CD4-positive, alpha-beta T cell treated with Interferon alpha-2 for 1 hour (primary cell): Measurements from ENCODE around the gene PTCH2.
"Not testable (repeated sequence)": the region's sequence is repeated elsewhere in the genome, so short reads cannot be mapped to it uniquely, and the experiment has no call there.

Experiments used
- DNase-seq, 2 donors: peaks; one replicate each; pipeline ENCODE4 v3.0.0-alpha.2; 2020 to 2022

The PTCH2 gene

DNA sequence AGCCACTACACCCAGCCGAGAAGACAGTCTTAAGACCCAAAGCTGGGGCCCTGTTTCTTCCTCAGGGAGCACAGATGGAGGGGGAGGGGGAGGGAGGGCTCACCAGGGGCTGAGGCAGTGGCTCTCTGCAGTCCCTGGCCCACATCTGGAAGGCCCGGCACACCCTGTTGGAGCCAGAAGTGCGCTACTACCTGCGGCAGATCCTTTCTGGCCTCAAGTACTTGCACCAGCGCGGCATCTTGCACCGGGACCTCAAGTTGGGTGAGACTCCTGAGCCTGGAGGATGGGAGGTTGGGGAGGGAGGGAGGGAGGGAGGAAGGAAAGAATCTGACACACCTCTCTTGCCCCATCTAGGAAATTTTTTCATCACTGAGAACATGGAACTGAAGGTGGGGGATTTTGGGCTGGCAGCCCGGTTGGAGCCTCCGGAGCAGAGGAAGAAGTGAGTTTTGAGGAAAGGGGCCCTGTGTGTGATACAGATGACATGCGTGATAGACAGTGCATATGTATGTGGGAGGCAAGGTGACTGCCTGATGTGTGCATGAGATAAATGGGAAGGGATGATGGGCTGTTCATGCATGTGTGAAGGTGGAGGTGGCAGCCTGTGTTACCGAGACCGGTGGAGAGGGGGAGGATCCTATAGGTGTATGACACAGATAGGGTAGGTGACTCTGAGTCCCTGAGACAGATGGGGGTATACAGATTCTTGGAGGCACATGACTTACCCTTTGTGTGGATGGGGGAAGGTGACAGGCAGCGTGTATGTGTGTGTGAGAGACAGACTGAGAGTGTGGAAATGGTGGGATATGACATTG, 41.4 kb downstream of the PTCH2 start:
- peak in 1 of 2 donors; percentile 59 for DNase-seq

DNA sequence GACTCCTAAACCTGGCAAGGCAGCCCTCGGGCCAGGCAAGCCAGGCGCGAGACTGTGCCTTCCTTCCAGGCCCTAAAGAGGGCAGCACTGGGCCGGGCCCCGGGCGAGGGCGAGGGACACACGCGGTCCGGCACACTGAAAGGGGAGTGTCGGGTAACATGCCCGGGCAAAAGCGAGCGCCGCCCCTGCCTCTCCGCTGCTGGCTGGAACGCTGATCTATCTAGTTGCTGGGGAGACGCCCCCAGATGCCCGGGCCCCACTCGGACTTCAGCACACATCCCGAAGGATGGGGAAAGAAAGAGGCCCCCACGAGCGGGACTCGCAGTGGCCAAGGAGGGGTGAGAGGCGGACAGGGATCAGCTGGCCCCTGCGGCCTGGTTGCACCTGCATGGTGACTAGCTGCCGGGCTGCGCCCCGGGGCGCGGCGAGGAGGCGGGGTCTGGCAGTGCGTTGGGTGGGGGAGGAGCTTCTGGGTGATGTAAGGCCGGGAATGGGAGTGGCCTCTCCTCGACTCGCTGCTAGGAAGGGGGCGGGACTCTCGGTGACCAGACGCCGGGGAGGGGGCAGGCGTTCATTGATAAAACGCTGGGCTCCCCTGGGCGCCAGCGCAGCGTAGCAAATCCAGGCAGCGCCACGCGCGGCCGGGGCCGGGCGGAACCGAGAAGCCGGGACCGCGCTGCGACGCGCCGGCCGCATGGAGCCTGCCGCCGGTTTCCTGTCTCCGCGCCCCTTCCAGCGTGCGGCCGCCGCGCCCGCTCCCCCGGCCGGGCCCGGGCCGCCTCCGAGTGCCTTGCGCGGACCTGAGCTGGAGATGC, 43.1 kb downstream of the PTCH2 start, which contains the start of gene PLK3:
TSS of gene PLK3 (plus strand) at position 608 of the 815 bp plus-strand sequence. CDS start at position 695, 87 bp downstream.
- peak; percentile 99 for DNase-seq

DNA sequence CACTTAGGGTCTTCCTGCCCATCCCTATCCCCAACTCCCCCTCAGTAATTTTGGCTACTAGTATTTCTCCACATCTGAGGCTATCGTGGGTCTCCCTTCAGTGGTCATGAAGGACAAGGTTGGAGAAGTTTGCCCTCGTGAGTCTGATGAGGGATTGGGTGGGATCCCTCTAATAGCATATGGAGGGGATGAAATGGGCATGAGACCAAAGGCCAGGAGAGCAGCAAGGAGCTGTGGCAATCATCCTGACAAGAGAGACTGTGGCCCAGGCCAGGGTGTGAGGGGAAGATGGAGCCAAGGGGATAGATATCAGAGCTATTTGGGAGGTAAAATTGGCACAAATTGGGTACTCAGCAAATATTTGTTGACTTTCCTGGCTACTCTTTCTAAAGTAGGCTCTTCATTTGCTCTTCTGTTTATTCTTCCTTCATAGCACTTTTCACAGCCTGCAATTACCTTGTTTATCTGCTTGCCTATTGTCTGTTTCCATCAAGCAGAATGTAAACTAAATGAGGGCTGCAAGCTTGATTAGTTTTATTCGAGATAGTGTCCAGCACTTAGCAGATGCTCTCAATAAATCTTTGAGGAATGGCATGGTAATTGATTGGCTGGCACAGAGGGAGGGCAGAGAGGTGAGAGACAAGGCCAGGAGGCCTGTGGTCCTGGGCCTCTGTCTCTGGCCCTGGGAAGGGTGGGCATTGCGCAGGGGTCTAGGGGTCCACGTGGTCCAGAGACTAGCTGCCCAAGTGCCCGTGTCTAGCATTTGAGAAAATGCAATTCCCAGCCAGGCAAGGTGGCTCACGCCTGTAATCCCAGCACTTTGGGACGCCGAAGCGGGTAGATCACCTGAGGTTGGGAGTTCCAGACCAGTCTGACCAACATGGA, 44.3 kb downstream of the PTCH2 start:
- no peak for DNase-seq

DNA sequence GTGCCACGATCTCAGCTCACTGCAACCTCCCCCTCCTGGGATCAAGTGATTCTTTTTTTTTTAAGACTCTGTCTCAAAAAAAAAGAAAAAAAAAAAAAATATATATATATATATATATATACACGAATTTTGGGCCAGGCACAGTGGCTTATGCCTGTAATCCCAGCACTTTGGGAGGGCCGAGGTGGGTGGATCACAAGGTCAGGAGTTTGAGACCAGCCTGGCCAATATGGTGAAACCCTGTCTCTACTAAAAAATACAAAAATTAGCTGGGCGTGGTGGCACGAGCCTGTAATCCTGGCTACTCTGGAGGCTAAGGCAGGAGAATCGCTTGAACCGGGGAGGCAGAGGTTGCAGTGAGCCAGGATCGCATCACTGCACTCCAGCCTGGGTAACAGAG, 45.2 kb downstream of the PTCH2 start:
- not testable (repeated sequence) for DNase-seq

DNA sequence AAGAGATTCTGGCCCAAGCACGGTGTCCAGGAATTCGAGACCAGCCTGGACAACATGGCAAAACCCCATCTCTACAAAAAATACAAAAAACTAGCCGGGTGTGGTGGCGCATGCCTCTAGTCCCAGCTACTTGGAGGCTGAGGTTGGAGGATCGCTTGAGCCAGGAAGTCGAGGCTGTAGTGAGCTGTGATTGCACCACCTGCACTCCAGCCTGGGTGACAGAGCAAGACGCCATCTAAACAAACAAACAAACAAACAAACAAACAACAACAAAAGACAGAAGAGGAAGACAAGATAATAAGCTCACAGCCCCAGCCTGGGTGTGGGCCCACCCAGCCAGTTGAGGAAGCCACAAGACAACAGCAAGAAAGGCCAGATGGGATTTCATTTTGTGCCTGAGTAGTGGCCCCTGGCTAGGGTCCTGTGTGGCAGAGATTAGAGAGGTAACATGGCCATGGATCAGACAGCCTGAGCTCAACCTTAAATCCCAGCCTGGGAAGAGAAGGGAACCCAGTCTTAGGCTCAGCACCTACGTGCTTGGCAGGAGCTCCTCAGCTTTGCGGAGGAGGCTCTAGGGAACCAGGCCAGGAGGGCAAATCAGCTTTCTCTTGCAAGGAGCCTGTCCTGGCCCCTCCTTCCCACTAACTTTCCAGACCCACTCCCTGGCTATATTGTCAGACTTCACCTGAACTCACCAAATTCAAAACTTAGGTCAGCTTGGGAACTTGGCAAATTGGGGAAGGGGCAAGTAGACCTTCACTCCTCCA, 50.1 kb downstream of the PTCH2 start:
- no peak for DNase-seq

DNA sequence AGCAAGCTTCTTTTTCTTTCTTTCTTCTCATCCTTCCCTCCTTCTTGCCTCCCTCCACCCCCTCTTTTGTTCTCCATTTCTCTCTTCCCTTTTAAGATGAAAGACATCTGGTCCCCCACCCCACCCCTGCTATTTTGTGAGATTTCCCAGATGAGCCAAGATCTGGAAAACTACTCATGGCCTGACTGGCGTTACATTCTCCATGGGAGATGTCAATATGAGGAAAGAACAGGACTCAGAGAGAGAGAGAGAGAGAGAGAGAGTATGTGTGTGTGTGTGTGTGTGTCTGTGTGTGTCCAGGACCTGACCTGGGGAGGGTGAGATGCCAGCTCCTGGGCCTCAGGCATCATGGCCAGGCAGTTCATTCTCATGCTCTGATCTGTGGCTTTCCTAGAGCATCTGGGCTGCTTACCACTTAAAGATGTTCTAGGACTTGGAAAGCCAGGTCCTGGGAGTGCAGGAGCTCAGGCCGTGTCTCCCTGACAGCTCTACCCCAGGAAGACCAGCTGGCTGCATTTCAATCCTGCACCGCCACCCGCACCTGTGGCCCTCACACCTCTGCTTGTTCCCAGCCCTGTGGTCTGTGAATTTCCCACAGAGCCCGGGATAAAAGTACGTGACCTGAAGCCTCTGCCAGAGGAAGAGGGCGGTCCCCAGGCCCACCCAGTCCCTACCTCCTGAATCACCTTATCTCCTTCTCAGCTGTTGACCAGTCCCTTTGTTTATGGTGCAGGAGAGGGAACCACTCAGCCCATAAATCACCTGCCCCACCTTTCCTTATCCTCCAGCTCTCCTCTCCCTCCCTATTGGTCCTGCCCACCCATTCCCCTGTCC, 51.9 kb downstream of the PTCH2 start:
- DNase-seq = no peak

DNA sequence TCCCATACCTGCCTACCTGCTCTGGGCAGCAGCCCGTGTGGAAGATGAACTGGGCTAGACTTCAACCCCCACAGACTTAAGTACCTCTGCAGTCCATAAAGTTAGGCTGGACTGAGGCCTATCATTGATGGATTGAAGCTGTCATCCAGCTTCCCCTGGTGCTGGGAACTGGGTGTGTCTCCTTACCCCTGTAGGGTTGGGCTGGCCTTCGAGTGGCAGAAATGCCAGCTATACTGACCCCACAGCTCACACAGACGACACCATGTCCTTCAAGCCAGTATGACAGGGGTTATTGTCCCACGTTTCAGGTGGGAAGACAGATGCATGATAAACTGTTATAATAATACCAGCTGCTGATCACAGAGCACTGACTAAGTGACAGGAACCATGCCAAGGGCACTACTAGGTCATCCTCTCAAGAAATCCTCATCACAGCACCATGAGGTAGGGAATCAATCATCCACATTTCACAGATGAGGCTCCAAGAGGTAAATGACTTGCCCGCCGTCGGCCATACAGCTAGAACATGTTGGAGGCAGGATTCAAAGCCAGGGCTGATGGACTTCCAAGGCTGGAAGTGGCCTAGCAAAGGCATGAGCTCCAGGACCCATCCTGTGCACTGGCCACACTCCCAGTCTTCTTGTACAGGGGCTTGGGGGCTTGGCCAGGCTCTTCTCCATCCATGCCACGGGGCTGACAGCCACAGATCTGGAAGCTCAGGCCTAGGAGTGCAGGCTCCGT, 54.8 kb downstream of the PTCH2 start, which contains the start of gene BEST4:
TSS of gene BEST4 (minus strand) at position 51 of the 741 bp plus-strand sequence. CDS start 465 bp downstream, outside the sequence.
- no peak for DNase-seq

DNA sequence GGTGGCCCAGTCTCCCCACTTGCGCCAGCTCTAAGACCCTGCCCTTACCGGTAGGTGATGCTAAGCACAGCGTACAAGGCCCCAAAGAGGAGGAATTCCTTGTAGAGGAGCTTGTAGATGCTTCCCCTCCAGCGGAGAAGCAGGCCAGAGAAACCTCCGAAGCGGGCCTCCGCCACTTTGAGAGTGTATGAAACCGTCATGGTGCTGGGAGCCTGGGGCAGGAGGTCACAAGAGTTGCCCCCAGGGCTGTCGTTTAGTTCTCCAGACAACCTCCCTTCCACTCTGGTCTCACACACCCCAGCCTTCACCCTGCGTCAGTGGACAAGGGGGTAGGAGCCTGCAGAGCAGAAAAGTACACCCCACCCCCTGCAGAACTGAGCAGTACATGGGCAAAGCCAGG, 55.5 kb downstream of the PTCH2 start:
- no peak for DNase-seq

DNA sequence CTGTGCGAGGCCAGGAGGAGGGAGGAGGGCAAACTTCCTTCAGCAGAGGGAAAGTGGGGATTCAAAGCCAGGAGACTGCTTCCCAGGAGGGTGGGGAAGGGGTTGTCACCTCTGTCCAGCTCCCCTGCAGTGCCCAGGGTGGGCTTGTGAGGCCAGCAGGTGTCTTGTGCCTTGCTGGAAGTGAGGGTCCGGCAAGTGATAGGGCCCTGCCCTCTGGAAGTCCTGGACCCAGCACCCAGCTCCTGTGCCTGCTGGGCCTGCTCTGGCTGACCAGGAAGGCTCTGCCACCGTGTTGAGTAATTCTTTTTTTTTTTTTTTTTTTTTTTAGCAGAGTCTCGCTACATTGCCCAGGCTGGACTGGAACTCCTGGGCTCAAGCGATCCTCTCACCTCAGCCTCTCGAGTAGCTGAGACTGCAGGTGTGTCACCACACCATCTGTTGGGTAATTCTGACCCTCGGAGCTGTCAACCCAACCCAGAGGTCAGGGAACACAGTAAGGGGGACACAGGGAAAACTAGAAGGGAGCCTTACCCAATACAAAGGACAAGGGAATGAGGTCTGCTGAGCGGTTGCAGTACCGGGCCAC, 56.1 kb downstream of the PTCH2 start:
- no peak for DNase-seq

DNA sequence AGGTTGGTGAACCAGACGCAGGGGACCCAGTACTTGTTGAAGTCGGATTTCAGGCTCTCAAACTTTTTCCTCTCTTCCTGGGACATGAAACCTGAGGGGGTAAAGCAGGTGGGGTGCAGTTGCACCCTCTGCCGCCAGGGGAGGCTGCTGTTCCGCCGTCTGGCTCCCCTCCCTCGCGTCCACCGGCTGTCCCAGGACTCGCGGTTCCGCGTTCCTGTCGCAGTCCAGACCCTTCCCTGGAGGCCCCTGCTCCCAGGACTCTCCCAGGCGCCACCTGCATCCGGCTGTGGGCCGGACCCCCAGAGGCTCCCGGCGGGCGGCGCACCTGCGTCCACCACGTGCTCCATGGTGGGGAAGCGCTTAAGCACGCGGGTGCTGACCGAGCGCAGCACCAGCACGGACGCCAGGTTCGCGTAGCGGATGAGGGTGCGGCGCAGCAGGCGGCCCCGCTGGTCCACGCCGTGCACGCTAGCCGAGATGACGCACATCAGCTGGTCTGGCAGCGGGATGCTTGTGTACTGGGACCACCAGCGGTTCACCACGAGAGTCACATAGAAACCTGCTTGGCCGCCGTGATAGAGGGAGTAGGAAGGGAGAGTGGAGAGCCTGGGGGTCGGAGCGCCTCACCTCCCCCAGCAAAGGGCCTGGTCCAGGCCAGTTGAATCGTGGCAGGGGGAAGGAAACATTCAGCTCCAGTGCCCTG, 56.8 kb downstream of the PTCH2 start:
- DNase-seq = peak; percentile 75 to 83

DNA sequence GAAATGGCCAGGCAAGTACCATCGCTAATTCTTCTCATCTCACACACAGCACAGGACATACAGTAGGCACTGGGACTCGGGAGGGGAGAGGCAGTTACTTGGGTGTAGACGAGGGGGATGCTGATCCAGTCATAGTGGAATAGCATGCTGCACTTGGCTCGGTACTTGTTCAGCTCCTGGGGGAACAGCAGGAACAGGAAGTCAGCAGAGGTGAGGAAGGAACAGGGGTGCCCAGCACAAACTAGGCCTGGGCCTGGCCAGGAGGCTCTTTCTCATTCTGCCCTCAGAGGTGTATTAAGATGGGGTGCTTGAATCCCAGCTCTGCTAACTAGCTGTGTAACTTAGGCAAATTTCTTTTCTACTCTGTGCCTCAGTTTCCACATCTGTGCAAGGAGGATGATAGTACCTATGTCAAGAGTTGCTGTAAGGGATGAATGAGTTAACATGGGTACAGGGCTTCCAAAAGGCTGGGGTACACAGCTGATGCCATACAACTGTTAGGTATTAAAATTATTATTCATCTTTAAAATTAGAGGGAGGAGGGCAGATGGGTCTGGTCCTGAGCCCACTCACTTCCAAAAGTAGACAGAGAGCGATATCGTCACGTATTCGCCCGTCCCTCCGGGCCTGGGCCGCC, 57.4 kb downstream of the PTCH2 start:
- DNase-seq = no peak

DNA sequence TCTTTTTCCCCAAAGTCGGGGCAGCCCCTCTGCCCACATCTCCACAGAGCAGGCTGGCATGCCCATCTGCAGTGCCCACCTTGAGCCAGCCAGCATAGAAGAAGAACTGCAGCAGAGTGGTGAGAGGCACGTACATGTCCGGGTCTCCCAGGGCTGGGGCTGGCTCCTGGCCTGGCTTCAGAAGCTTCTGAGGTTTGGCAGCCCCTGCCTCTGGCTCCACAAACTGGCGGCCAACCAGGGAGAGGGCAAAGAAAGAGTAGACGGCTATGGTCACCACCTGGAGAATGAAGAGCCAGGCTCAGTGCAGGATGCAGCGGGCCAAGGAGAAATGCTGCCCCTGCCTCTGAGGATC, 58.0 kb downstream of the PTCH2 start:
- no peak for DNase-seq

DNA sequence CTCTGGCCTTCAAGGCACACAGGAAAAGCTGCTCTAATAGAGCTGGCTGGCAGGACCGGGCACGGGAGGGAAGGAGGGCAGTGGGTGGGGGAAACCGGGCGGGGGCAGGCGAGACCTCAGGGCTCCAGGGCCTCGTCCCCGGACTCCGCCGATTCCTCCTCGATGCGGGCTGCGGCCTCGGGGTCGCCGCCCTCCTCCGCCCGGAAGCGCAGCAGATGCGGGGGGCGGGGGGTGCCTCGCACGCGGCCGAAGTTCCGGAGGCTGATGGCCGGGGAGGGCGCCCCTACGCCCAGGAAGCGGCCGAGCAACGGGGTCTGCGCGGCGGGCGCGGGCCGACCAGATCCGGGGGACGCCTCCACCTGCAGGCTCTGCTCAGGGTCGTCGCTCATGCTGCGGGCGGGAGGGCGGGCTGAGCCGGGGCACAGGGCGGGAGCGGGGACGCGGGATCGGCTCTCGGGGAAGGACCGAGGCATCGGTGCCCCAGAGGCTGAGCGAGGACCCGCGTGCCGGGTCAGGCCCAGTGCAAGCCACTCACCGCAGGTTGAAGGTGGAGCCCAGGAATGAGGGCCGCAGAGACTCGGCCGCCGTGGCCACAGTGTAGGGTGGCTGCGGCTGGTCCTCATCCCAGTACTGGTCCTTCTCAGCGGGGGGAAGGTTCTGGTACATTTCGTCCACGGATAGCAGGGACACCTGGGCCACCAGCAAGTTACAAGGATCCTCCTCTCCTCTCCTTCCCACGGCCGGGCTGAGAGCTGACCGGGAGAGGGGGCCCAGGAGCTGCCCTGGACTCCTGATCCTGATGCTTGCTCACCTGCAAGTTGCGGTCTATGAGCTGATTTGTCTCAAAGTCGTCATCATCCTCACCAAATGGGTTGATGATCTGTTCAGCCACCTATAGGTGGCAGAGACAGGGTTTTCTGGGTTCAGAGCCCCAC, 58.7 kb downstream of the PTCH2 start:
- DNase-seq = peak in 1 of 2 donors; percentile 47

DNA sequence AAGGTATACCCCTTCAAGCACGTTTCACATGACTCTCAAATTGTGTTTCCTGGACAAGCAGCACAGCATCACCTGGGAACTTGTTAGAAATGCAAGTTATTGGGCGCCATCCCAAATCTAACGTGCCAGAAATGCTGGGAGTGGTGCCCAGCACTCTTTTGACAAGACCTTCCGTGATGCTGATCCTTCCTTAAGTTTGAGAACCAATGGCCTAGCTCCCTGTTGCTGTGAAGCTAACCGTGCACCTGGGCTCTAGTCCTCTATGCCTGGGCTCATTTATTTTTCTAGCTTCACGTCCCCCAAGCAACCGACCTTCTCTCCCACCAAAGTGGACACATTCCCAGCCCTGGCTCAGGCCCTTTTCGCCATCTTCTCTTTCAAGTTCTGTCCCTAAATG, 59.4 kb downstream of the PTCH2 start:
- DNase-seq = no peak

DNA sequence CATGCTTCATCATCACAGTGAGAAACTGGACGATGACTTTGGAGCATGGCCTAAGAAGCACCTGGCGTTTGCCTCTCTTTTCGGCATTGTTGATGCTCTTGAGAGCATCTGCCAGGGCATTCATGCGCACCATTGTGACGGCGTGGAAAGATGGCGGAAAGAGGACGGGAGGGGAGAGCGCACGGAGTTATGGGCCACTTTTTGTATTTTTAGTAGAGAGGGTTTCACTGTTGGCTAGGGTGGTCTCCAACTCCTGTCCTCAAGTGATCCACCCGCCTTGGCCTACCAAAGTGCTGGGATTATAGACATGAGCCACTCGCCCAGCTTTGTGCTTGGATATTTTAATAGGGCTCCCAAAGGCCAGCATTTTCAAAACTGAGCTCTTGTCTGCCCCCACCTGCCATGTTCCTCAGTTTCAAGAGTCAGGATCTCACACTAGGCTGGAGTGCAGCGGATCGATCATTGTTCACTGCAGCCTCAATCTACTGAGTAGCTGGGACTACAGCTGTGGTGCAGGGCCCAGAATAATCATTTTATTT, 62.4 kb downstream of the PTCH2 start:
- no peak for DNase-seq

DNA sequence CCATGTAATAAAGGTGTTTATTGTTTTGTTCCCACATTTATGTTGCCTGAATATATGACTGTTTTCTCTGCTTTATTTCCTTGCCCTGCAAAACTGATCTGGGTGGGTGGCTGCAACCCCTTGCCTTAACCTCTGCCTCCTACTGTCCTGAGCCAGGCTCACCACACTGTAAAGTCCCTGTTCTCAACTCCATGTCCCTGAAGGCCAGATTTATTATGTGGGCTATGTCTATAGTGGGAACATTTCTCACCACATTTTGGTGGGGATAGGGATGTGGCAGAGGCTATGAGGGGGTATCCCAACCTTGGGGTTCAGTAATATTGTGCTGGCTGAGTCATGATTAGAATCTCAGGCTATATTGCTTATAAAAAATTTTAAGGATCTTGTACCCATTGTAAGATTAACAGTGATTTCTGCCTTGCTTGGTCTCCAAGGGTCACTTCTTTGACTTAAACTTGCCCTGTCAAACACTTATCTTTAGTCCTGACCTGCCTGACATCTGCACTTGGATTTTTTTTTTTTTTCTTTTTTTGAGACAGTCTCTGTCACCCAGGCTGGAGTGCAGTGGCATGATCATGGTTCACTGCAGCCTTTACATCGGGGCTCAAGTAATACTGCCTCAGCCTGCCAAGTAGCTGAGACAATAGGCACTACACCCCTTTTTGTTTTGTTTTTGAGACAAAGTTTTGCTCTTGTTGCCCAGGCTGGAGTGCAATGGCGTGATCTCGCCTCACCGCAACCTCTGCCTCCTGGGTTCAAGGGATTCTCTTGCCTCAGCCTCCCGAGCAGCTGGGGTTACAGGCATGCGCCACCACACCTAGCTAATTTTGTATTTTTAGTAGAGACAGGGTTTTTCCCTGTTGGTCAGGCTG, 64.1 kb downstream of the PTCH2 start:
- no peak for DNase-seq
